Measurements from ENCODE around the gene MRPL2.
"Not testable (repeated sequence)": the region's sequence is repeated elsewhere in the genome, so short reads cannot be mapped to it uniquely, and the experiment has no call there.

The MRPL2 gene

DNA sequence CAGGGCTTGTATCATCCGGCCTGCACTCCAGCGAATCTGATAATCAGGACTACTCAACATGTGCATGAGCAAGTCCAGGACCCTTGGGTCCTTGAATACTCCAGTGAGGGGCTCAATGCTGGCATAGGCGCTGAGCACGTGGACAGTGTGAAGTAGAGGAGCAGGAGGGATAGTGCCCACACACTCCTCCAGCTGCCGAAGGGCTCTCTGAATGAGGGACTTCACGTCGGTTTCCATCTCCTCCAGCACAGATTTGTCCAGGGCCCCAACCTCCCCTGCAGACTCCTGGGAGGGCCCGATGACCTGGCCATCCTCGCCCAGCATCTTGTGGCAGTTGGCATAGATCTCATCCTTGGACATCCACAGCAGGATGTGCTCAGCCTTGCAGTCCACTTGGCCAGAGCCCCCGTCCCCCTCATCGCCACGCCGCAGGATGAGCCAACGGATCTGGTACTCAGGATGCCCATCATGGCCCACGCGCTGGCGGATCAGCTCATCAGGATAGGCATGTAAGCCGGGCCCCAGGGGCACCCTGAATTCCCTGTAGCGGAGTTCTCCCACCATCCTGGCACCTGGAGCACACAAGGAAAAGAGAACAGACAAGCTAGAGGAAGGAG, 6.9 kb downstream of the MRPL2 start:
- peak overlapping the region; percentile 94 for H3K4me3 ChIP-seq (ENCODE audit: low read depth, low read length)
- TF ChIP-seq, protein P1, sequence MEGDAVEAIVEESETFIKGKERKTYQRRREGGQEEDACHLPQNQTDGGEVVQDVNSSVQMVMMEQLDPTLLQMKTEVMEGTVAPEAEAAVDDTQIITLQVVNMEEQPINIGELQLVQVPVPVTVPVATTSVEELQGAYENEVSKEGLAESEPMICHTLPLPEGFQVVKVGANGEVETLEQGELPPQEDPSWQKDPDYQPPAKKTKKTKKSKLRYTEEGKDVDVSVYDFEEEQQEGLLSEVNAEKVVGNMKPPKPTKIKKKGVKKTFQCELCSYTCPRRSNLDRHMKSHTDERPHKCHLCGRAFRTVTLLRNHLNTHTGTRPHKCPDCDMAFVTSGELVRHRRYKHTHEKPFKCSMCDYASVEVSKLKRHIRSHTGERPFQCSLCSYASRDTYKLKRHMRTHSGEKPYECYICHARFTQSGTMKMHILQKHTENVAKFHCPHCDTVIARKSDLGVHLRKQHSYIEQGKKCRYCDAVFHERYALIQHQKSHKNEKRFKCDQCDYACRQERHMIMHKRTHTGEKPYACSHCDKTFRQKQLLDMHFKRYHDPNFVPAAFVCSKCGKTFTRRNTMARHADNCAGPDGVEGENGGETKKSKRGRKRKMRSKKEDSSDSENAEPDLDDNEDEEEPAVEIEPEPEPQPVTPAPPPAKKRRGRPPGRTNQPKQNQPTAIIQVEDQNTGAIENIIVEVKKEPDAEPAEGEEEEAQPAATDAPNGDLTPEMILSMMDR (IDR thresholded peaks at IDR 0.05; ENCODE audit: control insufficient read depth, extremely low read depth, insufficient read depth): no peak
- no peak for DNase-seq (ENCODE audit: low read depth)

DNA sequence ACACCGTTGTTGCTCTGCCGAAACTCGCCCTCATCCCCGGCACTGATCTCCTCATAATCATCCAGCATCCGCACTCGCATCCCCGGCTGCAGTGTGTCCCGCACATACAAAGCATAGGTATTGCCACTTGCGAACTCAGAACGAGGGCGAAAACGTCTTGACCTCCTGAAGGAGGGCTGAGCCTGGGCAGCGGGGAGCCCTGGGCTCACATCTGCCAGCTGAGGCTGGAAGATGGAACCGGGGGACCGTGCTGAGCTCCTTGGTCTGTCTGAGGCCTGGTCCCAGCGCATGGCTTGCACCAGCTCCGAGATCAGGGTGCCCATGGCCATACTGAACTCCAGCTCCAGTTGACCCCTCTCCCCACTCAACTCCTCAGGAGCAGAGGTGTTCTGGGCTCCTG, 8.3 kb downstream of the MRPL2 start:
- no peak overlapping the region for H3K4me3 ChIP-seq (ENCODE audit: low read depth, low read length)
- TF ChIP-seq, protein P1 (IDR thresholded peaks at IDR 0.05; ENCODE audit: control insufficient read depth, extremely low read depth, insufficient read depth): no peak
- DNase-seq (ENCODE audit: low read depth): no peak

DNA sequence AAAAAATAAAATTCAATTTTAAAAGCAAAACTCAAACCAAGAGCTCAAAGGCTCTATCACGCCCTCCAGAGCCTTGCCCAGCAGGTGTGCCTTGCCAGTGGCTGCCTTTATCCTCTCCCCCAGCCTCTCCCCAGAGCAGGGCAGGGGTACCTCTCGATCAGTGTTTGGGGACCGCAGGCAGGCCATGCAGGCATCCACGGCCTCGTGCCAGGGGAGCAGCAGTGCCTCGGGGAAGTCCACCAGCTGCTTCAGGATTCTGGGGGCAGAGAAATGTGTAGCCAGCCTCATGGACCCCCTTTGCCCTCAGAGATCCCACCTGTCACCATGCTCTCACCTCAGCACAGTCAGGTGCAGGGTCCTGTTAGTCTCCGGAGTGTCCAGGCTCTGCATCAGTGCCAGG, 11.2 kb downstream of the MRPL2 start:
- H3K4me3 ChIP-seq (ENCODE audit: low read depth, low read length): no peak overlapping the region
- no peak for DNase-seq (ENCODE audit: low read depth)
- TF ChIP-seq, protein P1 (IDR thresholded peaks at IDR 0.05; ENCODE audit: control insufficient read depth, extremely low read depth, insufficient read depth): no peak

DNA sequence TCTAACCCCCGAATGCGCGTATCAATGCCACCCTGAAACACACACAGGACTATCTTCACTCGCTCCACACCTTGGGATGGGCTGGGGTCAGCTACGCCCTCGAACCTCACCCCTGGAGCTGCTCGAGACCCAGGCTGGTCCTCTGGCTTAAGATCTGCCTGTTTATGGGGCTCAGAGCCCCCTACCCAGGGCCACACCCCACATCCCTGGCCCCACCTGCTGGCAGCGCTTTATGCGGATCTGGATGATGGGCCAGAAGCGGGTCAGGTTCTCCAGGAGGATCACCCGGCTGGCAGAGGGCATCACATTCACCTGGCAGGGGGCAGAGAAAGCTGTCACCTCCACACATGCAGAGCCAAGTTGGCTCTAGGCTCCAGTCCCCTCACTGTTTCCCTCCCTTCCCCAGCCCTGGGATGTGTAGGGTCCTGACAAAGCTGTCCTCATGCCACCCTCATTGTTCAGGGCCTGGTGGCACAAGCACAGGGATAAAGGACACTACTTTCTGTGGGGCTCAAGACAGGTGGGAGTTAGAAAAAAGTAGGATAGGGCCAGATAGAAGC, 13.8 kb downstream of the MRPL2 start:
- TF ChIP-seq, protein P1 (IDR thresholded peaks at IDR 0.05; ENCODE audit: control insufficient read depth, extremely low read depth, insufficient read depth): no peak

DNA sequence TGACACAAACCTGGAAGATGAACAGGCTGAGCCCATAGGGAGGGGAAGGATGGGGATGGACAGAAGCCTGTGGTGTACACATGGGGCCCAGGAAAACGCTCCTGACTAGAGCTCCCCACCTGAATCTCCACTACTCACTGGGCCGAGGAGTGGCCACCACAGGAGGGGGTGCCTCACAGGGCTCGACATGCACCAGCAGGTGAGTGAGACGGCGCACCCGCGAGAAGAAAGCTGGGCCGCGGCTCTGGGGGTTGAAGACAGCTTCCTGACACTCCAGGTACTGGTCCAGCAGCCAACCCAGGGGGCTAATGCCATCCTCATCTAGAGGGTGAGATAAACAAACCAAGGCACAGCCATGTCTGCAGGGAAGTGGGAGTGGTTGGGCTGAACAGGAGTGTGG, 15.9 kb downstream of the MRPL2 start:
- no peak overlapping the region for H3K4me3 ChIP-seq (ENCODE audit: low read depth, low read length)
- TF ChIP-seq, protein P1 (IDR thresholded peaks at IDR 0.05; ENCODE audit: control insufficient read depth, extremely low read depth, insufficient read depth): no peak
- no peak for DNase-seq (ENCODE audit: low read depth)

More for the DNA sequence above, 13.8 kb downstream of the MRPL2 start:
- H3K4me3 ChIP-seq (ENCODE audit: low read depth, low read length): no peak overlapping the region
- no peak for DNase-seq (ENCODE audit: low read depth)

DNA sequence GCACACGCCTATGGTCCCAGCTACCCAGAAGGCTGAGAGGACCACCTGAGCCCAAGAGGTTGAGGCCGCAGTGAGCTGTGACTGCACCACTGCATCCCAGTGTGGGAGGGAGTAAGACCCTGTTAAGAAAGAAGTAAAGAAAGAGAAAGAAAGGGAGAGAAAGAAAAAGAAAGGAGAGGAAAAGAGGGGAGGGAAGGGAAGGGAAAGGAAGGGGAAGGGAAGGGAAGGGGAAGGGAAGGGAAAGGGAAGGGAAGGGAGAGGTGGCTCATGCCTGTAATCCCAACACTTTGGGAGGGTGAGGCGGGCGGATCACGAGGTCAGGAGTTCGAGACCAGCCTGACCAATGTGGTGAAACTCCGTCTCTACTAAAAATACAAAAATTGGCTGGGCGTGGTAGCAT, 17.8 kb downstream of the MRPL2 start:
- DNase-seq (ENCODE audit: low read depth); H3K4me3 ChIP-seq (ENCODE audit: low read depth, low read length): not testable (repeated sequence)

DNA sequence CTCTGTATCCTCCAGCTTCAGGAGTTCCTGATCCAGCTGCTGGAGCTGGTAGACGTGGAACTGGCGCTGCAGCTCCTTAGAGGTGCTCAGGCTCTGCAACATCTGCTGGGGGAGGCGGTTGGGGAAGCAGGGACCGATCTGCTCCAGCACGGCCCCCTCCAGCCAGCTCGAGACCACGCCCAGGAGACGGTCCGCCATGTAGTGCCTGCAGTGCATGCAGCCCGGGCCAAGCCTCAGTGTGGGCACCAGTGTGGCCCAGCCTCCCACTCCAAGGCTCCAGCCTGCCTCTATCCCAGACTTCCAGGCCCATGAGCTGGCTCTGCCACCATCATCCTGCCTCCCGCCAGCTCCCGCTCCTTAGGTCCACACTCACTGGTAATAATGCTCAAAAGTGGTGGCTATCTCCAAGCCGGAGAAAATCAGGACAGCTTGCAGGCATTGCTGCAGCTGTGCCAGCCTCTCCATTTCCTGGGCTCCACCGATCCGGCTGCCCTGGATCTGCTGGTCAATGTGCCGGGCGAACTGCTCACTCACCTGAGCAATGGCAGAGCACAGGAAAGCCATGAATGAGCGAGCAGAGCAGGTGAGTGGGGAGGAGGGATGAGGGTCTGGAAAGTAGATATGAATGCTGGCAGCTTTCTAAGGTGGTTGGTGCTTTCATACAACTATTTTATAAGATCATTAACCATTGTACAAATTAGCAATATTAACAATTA, 18.5 kb downstream of the MRPL2 start:
- TF ChIP-seq, protein P1 (IDR thresholded peaks at IDR 0.05; ENCODE audit: control insufficient read depth, extremely low read depth, insufficient read depth): no peak

More for the DNA sequence above, 18.5 kb downstream of the MRPL2 start:
- no peak overlapping the region for H3K4me3 ChIP-seq (ENCODE audit: low read depth, low read length)
- DNase-seq (ENCODE audit: low read depth): no peak
